ENCODE measurements around the gene RNASE4. TPM values are rescaled to one million over a fixed set of nuclear protein-coding genes. Genes with fewer than 3 reads are reported as not detected.

Gene RNASE4
- total RNA-seq, 1 donor from 2014 or later: 5.7 TPM

- no peak for TF ChIP-seq CTCF (IDR thresholded peaks at IDR 0.05; ENCODE audit: unreplicated experiment)
- Mint-ChIP-seq H3K4me1 (ENCODE audit: low read depth) (peaks cover 16% of the 10 kb centered on the region), H3K4me3 (ENCODE audit: low read depth) (no peak overlapping the region), H3K9me3 (ENCODE audit: low read depth) (no peaks in the 10 kb centered on the region), H3K27me3 (peaks cover 7% of the 10 kb centered on the region), H3K27ac (no peak overlapping the region), H3K36me3 (ENCODE audit: insufficient read depth) (no peaks in the 10 kb centered on the region)
- no peak for DNase-seq (ENCODE audit: low spot score, unreplicated experiment)
Measured at GRCh38 chr14:20679907-20680306, 4.5 kb upstream of the RNASE4 start.

GRCh38 chr14:20680363-20680762, 4.0 kb upstream of the RNASE4 start:
- H3K27ac Mint-ChIP-seq: no peak overlapping the region

GRCh38 chr14:20680843-20681347, 3.5 kb upstream of the RNASE4 start:
- H3K4me3 Mint-ChIP-seq (ENCODE audit: low read depth): no peak overlapping the region
- no peak for TF ChIP-seq CTCF (IDR thresholded peaks at IDR 0.05; ENCODE audit: unreplicated experiment)
- peaks cover 7% of the 10 kb centered on the region for H3K27me3 Mint-ChIP-seq
- no peaks in the 10 kb centered on the region for H3K36me3 Mint-ChIP-seq (ENCODE audit: insufficient read depth)
- H3K27ac Mint-ChIP-seq: no peak overlapping the region
- no peaks in the 10 kb centered on the region for H3K9me3 Mint-ChIP-seq (ENCODE audit: low read depth)
- peaks cover 20% of the 10 kb centered on the region for H3K4me1 Mint-ChIP-seq (ENCODE audit: low read depth)
- no peak for DNase-seq (ENCODE audit: low spot score, unreplicated experiment)

More at GRCh38 chr14:20680363-20680762, 4.0 kb upstream of the RNASE4 start:
- Mint-ChIP-seq H3K4me1 (ENCODE audit: low read depth) (peaks cover 20% of the 10 kb centered on the region), H3K27me3 (peaks cover 7% of the 10 kb centered on the region), H3K4me3 (ENCODE audit: low read depth) (no peak overlapping the region), H3K36me3 (ENCODE audit: insufficient read depth) (no peaks in the 10 kb centered on the region), H3K9me3 (ENCODE audit: low read depth) (no peaks in the 10 kb centered on the region)
- no peak for DNase-seq (ENCODE audit: low spot score, unreplicated experiment)
- no peak for TF ChIP-seq CTCF (IDR thresholded peaks at IDR 0.05; ENCODE audit: unreplicated experiment)

- Mint-ChIP-seq H3K36me3 (ENCODE audit: insufficient read depth) (no peaks in the 10 kb centered on the region), H3K9me3 (ENCODE audit: low read depth) (no peaks in the 10 kb centered on the region), H3K4me1 (ENCODE audit: low read depth) (peaks cover 26% of the 10 kb centered on the region), H3K27ac (no peak overlapping the region), H3K4me3 (ENCODE audit: low read depth) (no peak overlapping the region), H3K27me3 (peaks cover 2% of the 10 kb centered on the region)
- TF ChIP-seq CTCF (IDR thresholded peaks at IDR 0.05; ENCODE audit: unreplicated experiment): no peak
- peak; percentile 83 for DNase-seq (ENCODE audit: low spot score, unreplicated experiment)
Measured at GRCh38 chr14:20681348-20682126, 2.8 kb upstream of the RNASE4 start.

- Mint-ChIP-seq H3K9me3 (ENCODE audit: low read depth) (no peaks in the 10 kb centered on the region), H3K4me3 (ENCODE audit: low read depth) (no peak overlapping the region), H3K27me3 (no peaks in the 10 kb centered on the region), H3K4me1 (ENCODE audit: low read depth) (peaks cover 32% of the 10 kb centered on the region), H3K36me3 (ENCODE audit: insufficient read depth) (no peaks in the 10 kb centered on the region), H3K27ac (no peak overlapping the region)
- TF ChIP-seq CTCF (IDR thresholded peaks at IDR 0.05; ENCODE audit: unreplicated experiment): no peak
- DNase-seq (ENCODE audit: low spot score, unreplicated experiment): no peak
Measured at GRCh38 chr14:20682127-20682434, 2.3 kb upstream of the RNASE4 start.

Data from progenitor cell of endocrine pancreas (in vitro differentiated cells).